ENCODE data around the gene ASPM.

The ASPM gene

DNA sequence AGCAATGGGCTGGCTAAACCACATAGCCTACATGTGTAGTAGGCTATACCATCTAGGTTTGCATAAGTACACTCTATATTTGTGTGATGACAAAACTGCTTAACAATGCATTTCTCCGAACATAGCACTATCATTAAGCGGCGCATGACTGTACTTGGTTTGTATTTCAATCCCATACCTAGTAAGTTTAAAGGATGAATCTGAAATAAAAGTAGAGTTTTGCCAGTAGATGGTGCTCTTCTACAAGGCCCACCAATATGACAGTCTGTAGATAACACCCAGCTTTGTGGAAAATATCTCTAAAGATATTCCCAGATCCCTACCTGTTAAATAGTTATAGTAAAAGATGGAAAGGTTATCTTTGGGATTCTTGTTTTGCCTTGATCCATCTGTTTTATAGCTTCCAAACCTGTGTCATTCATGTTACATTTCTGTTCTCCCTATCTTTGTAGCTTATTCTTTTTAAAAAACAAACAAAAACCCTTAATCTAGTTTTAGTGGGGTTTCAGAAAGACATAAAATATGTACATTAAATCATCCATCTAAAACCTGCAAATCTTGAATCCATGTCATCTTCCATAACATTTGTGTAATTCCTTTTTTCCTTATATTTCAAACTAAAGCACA, 33.9 kb upstream of the ASPM start:
- CTCF ChIA-PET, result interaction anchor here (0.5 to 1.6 kb wide), 22 partner anchors 9 to 920 kb away, joined by 3 to 11 read pairs (median 4); no protein-coding TSS in a partner anchor
- peak; percentile 70 for TF ChIP-seq CTCF (conservative IDR thresholded peaks at IDR 0.05; ENCODE audit: low read depth)
- POLR2A ChIA-PET (ENCODE audit: low non-redundant PET), result interaction anchor here (0.5 kb wide), 1 partner anchor 175 kb away, joined by 3 read pairs; no protein-coding TSS in a partner anchor
- DNase-seq (ENCODE audit: low spot score), result peak; percentile 57
- H3K27ac ChIP-seq, result no peak overlapping the region

DNA sequence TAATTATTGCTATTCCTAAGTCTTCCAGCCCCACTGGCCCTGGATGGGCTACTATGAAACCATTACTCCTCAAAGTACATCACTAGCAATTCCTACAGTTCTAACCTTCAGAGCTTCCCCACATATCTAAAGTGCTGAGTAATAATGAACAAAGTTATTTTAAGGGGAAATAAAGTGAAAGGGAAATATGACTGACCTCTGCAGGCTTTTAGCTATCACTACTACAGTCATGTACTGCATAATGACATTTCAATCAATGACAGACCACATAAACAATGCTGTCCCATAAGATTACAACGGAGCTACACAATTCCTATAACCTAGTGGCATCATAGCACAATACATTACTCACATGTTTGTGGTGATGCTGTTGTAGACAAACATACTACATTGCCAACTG, 32.5 kb upstream of the ASPM start:
- CTCF ChIA-PET, result interaction anchor here (0.6 to 1.2 kb wide), 6 partner anchors 16 to 490 kb away, joined by 3 to 6 read pairs (median 4); no protein-coding TSS in a partner anchor

DNA sequence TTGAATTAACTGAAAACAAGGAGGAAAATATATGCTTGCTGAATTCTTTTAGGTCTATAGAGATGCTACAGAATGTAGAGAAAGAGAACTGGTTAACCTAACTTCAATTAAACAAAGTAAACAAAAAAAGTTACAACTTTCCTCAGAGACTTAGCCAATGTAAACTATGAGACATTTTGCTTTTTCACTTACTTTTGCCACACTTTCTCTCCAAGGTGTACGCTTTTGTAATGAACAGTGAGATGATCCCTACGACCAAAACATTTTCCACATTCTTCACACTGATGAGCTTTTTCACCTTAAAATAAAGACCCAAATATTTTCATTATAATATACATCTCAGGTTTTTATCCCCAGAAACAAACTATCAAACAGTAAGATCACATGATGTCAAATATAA, 28.3 kb upstream of the ASPM start:
- no peak for TF ChIP-seq CTCF (conservative IDR thresholded peaks at IDR 0.05; ENCODE audit: low read depth)
- no peak overlapping the region for H3K27ac ChIP-seq
- POLR2A ChIA-PET (ENCODE audit: low non-redundant PET), result no interaction called here
- no peak for DNase-seq (ENCODE audit: low spot score)
- CTCF ChIA-PET, result no interaction called here

More for the DNA sequence above, 32.5 kb upstream of the ASPM start:
- no peak for DNase-seq (ENCODE audit: low spot score)
- TF ChIP-seq CTCF (conservative IDR thresholded peaks at IDR 0.05; ENCODE audit: low read depth), result no peak
- no peak overlapping the region for H3K27ac ChIP-seq
- POLR2A ChIA-PET (ENCODE audit: low non-redundant PET), result no interaction called here

DNA sequence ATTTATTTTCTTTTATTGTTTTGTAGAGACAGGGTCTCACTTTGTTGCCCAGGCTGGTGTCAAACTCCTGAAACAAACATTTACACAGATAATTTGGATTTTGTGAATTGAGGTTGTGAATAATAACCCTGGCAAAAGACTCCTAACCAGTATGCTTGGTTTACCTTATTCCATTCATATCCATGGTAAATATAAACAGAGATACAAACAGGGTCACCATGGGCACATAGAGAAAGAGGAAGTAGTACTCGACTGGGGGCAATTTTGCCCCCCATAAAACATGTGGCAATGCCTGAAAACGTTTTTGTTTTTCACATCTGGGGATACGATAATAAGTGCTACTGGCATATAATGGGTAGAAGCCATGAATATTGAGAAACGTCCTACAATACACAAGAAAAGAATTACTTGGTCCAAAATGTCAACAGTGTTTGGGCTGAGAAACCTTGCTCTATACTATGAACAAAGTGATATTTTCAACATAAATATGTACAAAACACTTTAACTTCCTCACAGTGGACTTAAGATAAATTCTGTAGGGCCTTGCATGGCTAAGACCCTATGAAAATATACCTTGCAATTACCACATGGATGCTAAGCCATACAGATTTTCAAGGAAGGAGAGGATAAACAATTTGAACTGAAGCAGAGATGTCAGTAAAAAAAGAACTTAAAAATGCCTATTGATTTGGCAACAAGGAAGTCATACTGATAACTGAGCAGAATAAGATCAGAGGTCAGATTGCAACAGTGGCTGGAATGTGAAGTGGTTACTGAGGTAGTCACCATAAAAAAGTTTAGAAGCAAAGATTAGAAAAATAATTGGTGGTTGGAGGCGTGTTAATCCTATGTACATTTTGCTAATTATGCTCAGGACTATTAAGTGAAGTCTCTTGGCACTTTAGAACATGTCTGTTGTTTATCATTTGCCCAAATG, 27.4 kb upstream of the ASPM start:
- no peak overlapping the region for H3K27ac ChIP-seq
- POLR2A ChIA-PET (ENCODE audit: low non-redundant PET), result no interaction called here
- no peak for TF ChIP-seq CTCF (conservative IDR thresholded peaks at IDR 0.05; ENCODE audit: low read depth)
- peak; percentile 11 for DNase-seq (ENCODE audit: low spot score)
- CTCF ChIA-PET, result interaction anchor here (0.5 kb wide), 1 partner anchor 226 kb away, joined by 5 read pairs; no protein-coding TSS in a partner anchor

- TF ChIP-seq CTCF (conservative IDR thresholded peaks at IDR 0.05; ENCODE audit: low read depth), result no peak
- ChIA-PET CTCF (interaction anchor here (2.0 kb wide), 1 partner anchor 9 kb away, joined by 7 read pairs; no protein-coding TSS in a partner anchor), POLR2A (ENCODE audit: low non-redundant PET) (no interaction called here)
- DNase-seq (ENCODE audit: low spot score), result no peak
- no peak overlapping the region for H3K27ac ChIP-seq
Measured at GRCh38 chr1:197171531-197171930, 25.1 kb upstream of the ASPM start.

- TF ChIP-seq CTCF (conservative IDR thresholded peaks at IDR 0.05; ENCODE audit: low read depth), result no peak
- POLR2A ChIA-PET (ENCODE audit: low non-redundant PET), result no interaction called here
- H3K27ac ChIP-seq, result no peak overlapping the region
- DNase-seq (ENCODE audit: low spot score), result no peak
- CTCF ChIA-PET, result interaction anchor here (2.0 kb wide), 1 partner anchor 10 kb away, joined by 7 read pairs; no protein-coding TSS in a partner anchor
Measured at GRCh38 chr1:197170538-197170937, 24.1 kb upstream of the ASPM start.

Measured in RWPE1 (cell line).